Measurements from ENCODE around the gene CDK5R2. TPM values are rescaled to one million over a fixed set of nuclear protein-coding genes. Genes with fewer than 3 reads are reported as not detected.

CDK5R2 gene
- total RNA-seq, 2 experiments from 2014 or later, result not detected

DNA sequence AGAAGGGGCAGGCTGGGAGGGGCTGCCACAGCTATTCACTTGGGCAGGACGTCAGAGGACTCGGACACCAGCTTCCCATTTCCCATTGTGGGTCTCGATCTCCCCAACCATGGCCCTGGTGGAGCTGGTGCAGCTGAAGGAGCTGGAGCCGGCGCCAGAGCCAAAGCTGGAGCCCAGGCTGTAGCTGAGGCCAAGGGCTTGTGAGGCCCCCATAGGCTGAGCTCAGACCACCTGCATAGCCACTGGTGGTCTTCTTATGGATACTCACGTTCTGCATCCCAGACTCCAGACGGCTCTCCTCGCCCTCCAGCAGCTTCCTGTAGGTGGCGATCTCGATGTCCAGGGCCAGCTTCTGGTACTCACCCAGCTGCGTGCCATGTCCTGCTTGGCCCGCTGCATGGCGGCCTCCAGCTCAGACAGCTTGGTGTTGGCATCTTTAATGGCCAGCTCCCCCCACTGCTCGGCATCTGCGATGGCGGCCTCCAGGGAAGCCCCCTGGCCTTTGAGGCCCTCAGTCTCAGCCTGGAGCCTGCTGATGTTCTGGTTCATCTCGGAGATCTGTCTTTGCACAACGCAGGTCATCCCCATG lies 6.0 kb upstream of the CDK5R2 start:
- intact Hi-C loops (cut with micrococcal nuclease), result no loop called here
- H3K27me3 Mint-ChIP-seq, result peaks cover 27% of the 10 kb centered on the region
- no peak overlapping the region for H3K4me3 Mint-ChIP-seq
- H3K27ac Mint-ChIP-seq, result no peak overlapping the region
- no peak for DNase-seq
- H3K4me1 Mint-ChIP-seq (ENCODE audit: low read depth), result no peaks in the 10 kb centered on the region
- ChIA-PET CTCF (interaction anchor here (0.8 to 1.1 kb wide), 2 partner anchors 27 to 55 kb away, joined by 3 to 5 read pairs; no protein-coding TSS in a partner anchor), POLR2A (no interaction called here)
- H3K36me3 Mint-ChIP-seq, result no peaks in the 10 kb centered on the region
- no peaks in the 10 kb centered on the region for H3K9me3 Mint-ChIP-seq

DNA sequence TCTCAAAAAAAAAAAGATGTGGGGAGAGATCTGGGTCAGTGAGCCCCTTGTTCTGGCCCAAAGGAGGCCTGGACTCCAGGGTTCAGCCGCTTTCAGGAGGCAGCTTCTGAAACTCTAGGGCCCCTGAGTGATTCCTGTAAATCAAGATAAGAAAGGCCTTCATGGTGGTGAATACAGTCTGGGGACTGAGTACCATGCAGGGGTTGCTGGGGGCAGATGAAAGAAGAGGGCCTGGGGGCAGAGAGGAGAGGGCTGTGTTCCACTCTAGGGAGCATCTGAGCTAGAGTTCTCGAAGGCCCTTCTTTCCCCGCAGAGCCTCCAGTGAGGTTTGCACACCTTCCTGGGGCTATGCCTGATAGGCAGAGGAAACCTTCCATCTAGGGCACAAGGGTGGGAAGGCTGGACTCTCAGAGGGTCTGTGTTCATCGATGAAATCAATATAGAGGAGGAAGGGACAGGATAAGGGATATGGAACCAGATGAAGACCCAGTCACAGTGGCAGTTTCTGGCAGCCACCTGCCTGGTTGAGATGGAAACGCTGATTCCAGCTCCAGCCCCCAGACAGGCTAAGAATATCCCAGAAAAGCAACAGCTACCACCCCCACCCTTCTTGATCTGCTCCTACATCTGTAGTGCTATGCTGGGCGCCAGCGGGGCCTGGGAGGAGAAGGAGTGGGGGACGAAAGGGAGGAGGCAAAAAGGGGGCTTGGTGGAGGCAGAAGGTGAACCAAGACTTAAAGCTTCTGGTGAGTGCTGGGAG lies 4.7 kb upstream of the CDK5R2 start:
- no peak for DNase-seq
- H3K27me3 Mint-ChIP-seq, result peaks cover 36% of the 10 kb centered on the region
- POLR2A ChIA-PET, result no interaction called here
- CTCF ChIA-PET, result interaction anchor here (0.9 to 1.1 kb wide), 2 partner anchors 26 to 57 kb away, joined by 3 to 4 read pairs; no protein-coding TSS in a partner anchor
- no peaks in the 10 kb centered on the region for H3K9me3 Mint-ChIP-seq
- H3K27ac Mint-ChIP-seq, result no peak overlapping the region
- H3K4me3 Mint-ChIP-seq, result no peak overlapping the region
- intact Hi-C loops (cut with micrococcal nuclease), result no loop called here
- no peaks in the 10 kb centered on the region for H3K36me3 Mint-ChIP-seq
- H3K4me1 Mint-ChIP-seq (ENCODE audit: low read depth), result peaks cover 5% of the 10 kb centered on the region

- no peaks in the 10 kb centered on the region for H3K9me3 Mint-ChIP-seq
- POLR2A ChIA-PET, result no interaction called here
- H3K36me3 Mint-ChIP-seq, result no peaks in the 10 kb centered on the region
- peaks cover 9% of the 10 kb centered on the region for H3K4me1 Mint-ChIP-seq (ENCODE audit: low read depth)
- no peak for DNase-seq
- CTCF ChIA-PET, result interaction anchor here (2.2 to 2.4 kb wide), 2 partner anchors 58 to 80 kb away, joined by 4 to 7 read pairs; no protein-coding TSS in a partner anchor
- peaks cover 38% of the 10 kb centered on the region for H3K27me3 Mint-ChIP-seq
- H3K27ac Mint-ChIP-seq, result no peak overlapping the region
- intact Hi-C loops (cut with micrococcal nuclease), result no loop called here
- H3K4me3 Mint-ChIP-seq, result no peak overlapping the region
Observed at GRCh38 chr2:218956039-218956438, 3.4 kb upstream of the CDK5R2 start.

- DNase-seq, result no peak
- ChIA-PET CTCF (interaction anchor here (1.2 to 2.4 kb wide), 4 partner anchors 23 to 82 kb away, joined by 3 to 7 read pairs (median 4); no protein-coding TSS in a partner anchor), POLR2A (interaction anchor here (0.6 kb wide), 1 partner anchor 297 kb away, joined by 3 read pairs; no protein-coding TSS in a partner anchor)
- H3K9me3 Mint-ChIP-seq, result no peaks in the 10 kb centered on the region
- no peak overlapping the region for H3K4me3 Mint-ChIP-seq
- no peaks in the 10 kb centered on the region for H3K36me3 Mint-ChIP-seq
- H3K4me1 Mint-ChIP-seq (ENCODE audit: low read depth), result peaks cover 14% of the 10 kb centered on the region
- no peak overlapping the region for H3K27ac Mint-ChIP-seq
- peaks cover 51% of the 10 kb centered on the region for H3K27me3 Mint-ChIP-seq
- intact Hi-C loops (cut with micrococcal nuclease), result no loop called here
Observed at GRCh38 chr2:218957671-218958070, 1.8 kb upstream of the CDK5R2 start.

DNA sequence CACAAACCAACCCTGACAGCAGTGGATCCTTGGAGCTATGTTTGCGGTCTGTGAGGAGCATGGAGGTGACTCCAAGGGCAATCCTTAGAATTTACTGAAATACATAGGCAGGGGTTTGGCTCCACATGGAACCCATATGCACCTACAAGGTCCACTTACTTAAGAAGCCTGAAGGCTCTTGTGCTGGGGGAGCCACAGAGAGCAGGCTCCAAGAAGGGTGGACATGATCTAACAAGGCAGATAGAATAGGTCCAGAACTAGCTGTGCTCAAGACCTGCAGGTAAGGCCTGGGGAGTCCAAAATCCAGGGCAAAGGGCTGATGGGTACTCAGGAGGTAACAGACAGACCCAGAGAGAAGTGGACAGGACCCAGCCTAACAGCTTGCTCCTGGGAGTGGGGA lies 1.2 kb upstream of the CDK5R2 start:
- Mint-ChIP-seq H3K36me3 (no peaks in the 10 kb centered on the region), H3K27me3 (peaks cover 57% of the 10 kb centered on the region), H3K27ac (no peak overlapping the region), H3K4me3 (no peak overlapping the region), H3K4me1 (ENCODE audit: low read depth) (peaks cover 14% of the 10 kb centered on the region), H3K9me3 (no peaks in the 10 kb centered on the region)
- no peak for DNase-seq
- intact Hi-C loops (cut with micrococcal nuclease), result no loop called here
- ChIA-PET CTCF (interaction anchor here (0.9 to 2.4 kb wide), 8 partner anchors 21 to 335 kb away, joined by 3 to 10 read pairs (median 4); no protein-coding TSS in a partner anchor), POLR2A (interaction anchor here (0.6 kb wide), 1 partner anchor 298 kb away, joined by 3 read pairs; no protein-coding TSS in a partner anchor)

DNA sequence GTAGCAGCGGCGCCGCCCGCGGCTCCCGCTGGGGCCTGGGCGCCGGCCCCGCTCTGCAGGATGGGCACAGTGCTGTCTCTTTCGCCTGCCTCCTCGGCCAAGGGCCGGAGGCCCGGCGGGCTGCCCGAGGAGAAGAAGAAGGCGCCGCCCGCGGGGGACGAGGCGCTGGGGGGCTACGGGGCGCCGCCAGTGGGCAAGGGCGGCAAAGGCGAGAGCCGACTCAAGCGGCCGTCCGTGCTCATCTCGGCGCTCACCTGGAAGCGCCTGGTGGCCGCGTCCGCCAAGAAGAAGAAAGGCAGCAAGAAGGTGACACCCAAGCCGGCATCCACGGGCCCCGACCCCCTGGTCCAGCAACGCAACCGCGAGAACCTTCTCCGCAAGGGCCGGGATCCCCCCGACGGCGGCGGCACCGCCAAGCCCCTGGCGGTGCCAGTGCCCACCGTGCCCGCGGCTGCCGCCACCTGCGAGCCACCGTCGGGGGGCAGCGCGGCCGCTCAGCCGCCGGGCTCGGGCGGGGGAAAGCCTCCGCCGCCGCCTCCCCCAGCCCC lies 369 bp downstream of the CDK5R2 start:
- Mint-ChIP-seq H3K4me3 (no peak overlapping the region), H3K27me3 (peaks cover 66% of the 10 kb centered on the region), H3K9me3 (no peaks in the 10 kb centered on the region), H3K4me1 (ENCODE audit: low read depth) (peaks cover 14% of the 10 kb centered on the region), H3K27ac (no peak overlapping the region), H3K36me3 (no peaks in the 10 kb centered on the region)
- CTCF ChIA-PET, result interaction anchor here (0.6 to 1.8 kb wide), 10 partner anchors 19 to 333 kb away, joined by 3 to 10 read pairs (median 4); no protein-coding TSS in a partner anchor
- intact Hi-C loops (cut with micrococcal nuclease), result loop anchor here (1.0 kb wide), 1 partner anchor 51 kb away; no protein-coding TSS in a partner anchor
- DNase-seq, result no peak
- POLR2A ChIA-PET, result no interaction called here

- intact Hi-C loops (cut with micrococcal nuclease), result no loop called here
- no peak for DNase-seq
- H3K27ac Mint-ChIP-seq, result no peak overlapping the region
- no peaks in the 10 kb centered on the region for H3K36me3 Mint-ChIP-seq
- no peaks in the 10 kb centered on the region for H3K9me3 Mint-ChIP-seq
- ChIA-PET CTCF (interaction anchor here (0.7 to 1.8 kb wide), 4 partner anchors 19 to 335 kb away, joined by 3 to 5 read pairs (median 4); no protein-coding TSS in a partner anchor), POLR2A (no interaction called here)
- H3K27me3 Mint-ChIP-seq, result peaks cover 66% of the 10 kb centered on the region
- peaks cover 14% of the 10 kb centered on the region for H3K4me1 Mint-ChIP-seq (ENCODE audit: low read depth)
- no peak overlapping the region for H3K4me3 Mint-ChIP-seq
Observed at GRCh38 chr2:218960309-218961165, 1.1 kb downstream of the CDK5R2 start.

GRCh38 chr2:218961229-218961628 lies 1.8 kb downstream of the CDK5R2 start:
- Mint-ChIP-seq H3K4me1 (ENCODE audit: low read depth) (peaks cover 14% of the 10 kb centered on the region), H3K4me3 (no peak overlapping the region), H3K9me3 (no peaks in the 10 kb centered on the region), H3K27me3 (peaks cover 69% of the 10 kb centered on the region), H3K27ac (no peak overlapping the region), H3K36me3 (no peaks in the 10 kb centered on the region)
- POLR2A ChIA-PET, result no interaction called here
- no peak for DNase-seq
- CTCF ChIA-PET, result interaction anchor here (0.9 to 1.4 kb wide), 2 partner anchors 19 to 33 kb away, joined by 4 to 5 read pairs; no protein-coding TSS in a partner anchor
- intact Hi-C loops (cut with micrococcal nuclease), result no loop called here

DNA sequence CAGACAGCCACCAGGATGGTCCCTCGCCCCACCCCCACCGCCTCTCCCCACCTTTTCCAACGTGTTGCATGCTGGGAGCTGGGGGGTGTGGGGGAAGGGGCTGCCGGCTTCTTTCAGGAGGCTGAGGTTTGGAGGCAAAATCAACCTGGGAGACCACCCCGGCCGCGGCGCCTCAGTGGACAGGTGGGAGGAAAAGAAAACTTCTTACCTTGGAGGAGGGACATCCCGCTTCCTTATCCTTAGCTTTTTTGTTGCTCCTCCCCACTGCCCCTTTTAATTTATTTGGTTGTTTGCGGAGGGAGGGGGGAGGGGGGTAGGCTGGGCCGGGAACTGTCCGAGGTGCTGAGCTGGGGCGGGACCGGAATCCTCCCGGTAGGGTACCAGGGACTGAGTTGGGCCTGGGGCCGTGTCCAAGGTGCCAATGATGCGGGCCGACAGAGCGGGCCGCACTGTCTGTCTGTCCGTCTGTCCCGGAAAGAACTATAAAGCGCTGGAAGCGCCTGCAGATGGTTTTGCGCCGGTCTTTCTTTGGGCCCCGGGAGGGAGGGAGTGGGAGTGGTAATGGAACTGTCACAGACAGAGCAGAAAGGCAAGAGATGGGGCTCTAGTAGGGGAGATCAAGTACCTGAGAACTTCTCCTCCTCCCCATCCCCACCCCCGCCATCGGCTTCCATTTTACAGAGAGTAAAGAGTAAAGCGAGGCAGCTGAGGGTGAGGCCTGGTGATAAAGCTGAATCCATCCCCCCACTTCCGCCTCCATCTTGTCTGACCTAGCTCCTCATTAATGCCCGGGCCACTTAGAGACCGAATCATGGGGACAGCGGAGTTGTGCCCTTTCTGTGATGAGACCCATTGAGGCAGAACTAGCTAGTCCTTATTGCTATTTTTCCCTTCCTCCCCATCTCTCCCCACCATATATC lies 2.4 kb downstream of the CDK5R2 start:
- intact Hi-C loops (cut with micrococcal nuclease), result loop anchor here (2.0 kb wide), 1 partner anchor 19 kb away; no protein-coding TSS in a partner anchor
- Mint-ChIP-seq H3K27ac (no peak overlapping the region), H3K4me3 (no peak overlapping the region), H3K36me3 (no peaks in the 10 kb centered on the region), H3K27me3 (peaks cover 72% of the 10 kb centered on the region), H3K4me1 (ENCODE audit: low read depth) (peaks cover 14% of the 10 kb centered on the region), H3K9me3 (no peaks in the 10 kb centered on the region)
- CTCF ChIA-PET, result interaction anchor here (0.9 to 1.0 kb wide), 2 partner anchors 18 kb away, joined by 4 to 6 read pairs; no protein-coding TSS in a partner anchor
- POLR2A ChIA-PET, result no interaction called here
- no peak for DNase-seq

- Mint-ChIP-seq H3K27me3 (peaks cover 65% of the 10 kb centered on the region), H3K27ac (no peak overlapping the region), H3K36me3 (no peaks in the 10 kb centered on the region), H3K9me3 (no peaks in the 10 kb centered on the region), H3K4me1 (ENCODE audit: low read depth) (peaks cover 14% of the 10 kb centered on the region), H3K4me3 (no peak overlapping the region)
- intact Hi-C loops (cut with micrococcal nuclease), result loop anchor here (2.0 kb wide), 1 partner anchor 18 kb away; no protein-coding TSS in a partner anchor
- DNase-seq, result peak; percentile 69
- ChIA-PET POLR2A (no interaction called here), CTCF (interaction anchor here (1.0 kb wide), 1 partner anchor 17 kb away, joined by 6 read pairs; no protein-coding TSS in a partner anchor)
Observed at GRCh38 chr2:218962859-218963492, 3.5 kb downstream of the CDK5R2 start.

Measured in activated CD4-positive, alpha-beta memory T cell treated with anti-CD3 and anti-CD28 coated beads for 36 hours (primary cell).